Suprapubic skin (tissue), 4 donors: Measurements from ENCODE around the gene COQ8A. TPM values are rescaled to one million over a fixed set of nuclear protein-coding genes. Genes with fewer than 3 reads are reported as not detected.

Experiments used
- DNase-seq, 2 donors: peaks; one replicate each; pipeline ENCODE4 v3.0.0-alpha.2; 2019; ENCODE audit warnings: low spot score in 2 of 2
- H3K27ac ChIP-seq: fragments of 200-600 bp; sonication (generic); one replicate; pipeline ENCODE4 v1.5.1; 2019
- H3K27me3 ChIP-seq: fragments of 200-600 bp; sonication (generic); one replicate; pipeline ENCODE4 v1.5.1; 2019
- H3K36me3 ChIP-seq: fragments of 200-600 bp; sonication (generic); one replicate; pipeline ENCODE4 v1.5.1; 2019
- H3K4me1 ChIP-seq: fragments of 200-600 bp; sonication (generic); one replicate; pipeline ENCODE4 v1.5.1; 2019
- H3K4me3 ChIP-seq: fragments of 200-600 bp; sonication (generic); one replicate; pipeline ENCODE4 v1.5.1; 2019; ENCODE audit warnings: mild to moderate bottlenecking
- H3K9me3 ChIP-seq: fragments of 200-600 bp; sonication (generic); one replicate; pipeline ENCODE4 v1.5.1; 2019
- CTCF ChIP-seq, 2 donors: fragments of 200-600 bp in 1 of 2; fragments of 450-650 bp in 1 of 2; sonication (generic) in 1 of 2; IDR thresholded peaks; one replicate each; pipeline ENCODE4 v1.5.1; 2016 to 2019; ENCODE audit warnings: antibody characterized with exemption in 2 of 2, mild to moderate bottlenecking in 1 of 2, moderate library complexity in 1 of 2
- EP300 ChIP-seq: sonication (generic); formaldehyde crosslinking; IDR thresholded peaks from one replicate; pipeline ENCODE4 v1.6.1; 2017; ENCODE audit warnings: antibody characterized with exemption
- POLR2A ChIP-seq, 2 donors: fragments of 450-650 bp; IDR thresholded peaks; one replicate each; pipeline ENCODE4 v1.6.1; 2017; ENCODE audit warnings: antibody characterized with exemption in 2 of 2, mild to moderate bottlenecking in 2 of 2, moderate library complexity in 2 of 2
- POLR2AphosphoS5 ChIP-seq, 3 donors: sonication (generic); formaldehyde crosslinking; IDR thresholded peaks; one replicate each; pipeline ENCODE4 v1.6.1; 2017; ENCODE audit warnings: antibody characterized with exemption in 3 of 3
- WGBS: methylation state at CpG from one replicate; pipeline ENCODE4 v1.1.5; 2018; 5-methylcytosine and 5-hydroxymethylcytosine counted together
- total RNA-seq, 4 donors: library from RNA; depleted of rRNA; stranded (reverse); fragments of >200 nt; gene quantifications; one replicate each; pipeline ENCODE4 v1.1.0, GENCODE V29; 2016

Gene COQ8A
- total RNA-seq, 4 donors from 2014 or later: 41.9 to 113 (median 59.8) TPM

- H3K4me3 ChIP-seq: no peak overlapping the region
- no peaks in the 10 kb centered on the region for H3K9me3 ChIP-seq
- H3K27me3 ChIP-seq: no peaks in the 10 kb centered on the region
- peaks cover 46% of the 10 kb centered on the region for H3K36me3 ChIP-seq
- WGBS: 95% methylated on average over 32 of the region's 34 CpGs
- H3K4me1 ChIP-seq: peaks cover 22% of the 10 kb centered on the region
- H3K27ac ChIP-seq: no peak overlapping the region
- no peak for TF ChIP-seq POLR2A (IDR thresholded peaks at IDR 0.05)
- TF ChIP-seq CTCF (IDR thresholded peaks at IDR 0.05): no peak
- no peak for TF ChIP-seq EP300
- no peak for TF ChIP-seq POLR2AphosphoS5 (IDR thresholded peaks at IDR 0.05)
- DNase-seq: peak in 1 of 2 donors; percentile 74
Observed at GRCh38 chr1:226976276-226976977, 36.3 kb downstream of the COQ8A start.

- no peaks in the 10 kb centered on the region for H3K9me3 ChIP-seq
- no peak overlapping the region for H3K4me3 ChIP-seq
- no peaks in the 10 kb centered on the region for H3K27me3 ChIP-seq
- H3K36me3 ChIP-seq: peaks cover 51% of the 10 kb centered on the region
- WGBS: 95% methylated on average over 7 of the region's 21 CpGs
- TF ChIP-seq EP300: no peak
- H3K27ac ChIP-seq: no peak overlapping the region
- DNase-seq: peak in 1 of 2 donors; percentile 28
- peaks cover 22% of the 10 kb centered on the region for H3K4me1 ChIP-seq
Observed at GRCh38 chr1:226976978-226977642, 37.0 kb downstream of the COQ8A start.

GRCh38 chr1:226977643-226978431 is 37.7 kb downstream of the COQ8A start:
- H3K4me1 ChIP-seq: peaks cover 22% of the 10 kb centered on the region

GRCh38 chr1:226978432-226979114 is 38.5 kb downstream of the COQ8A start:
- Histone ChIP-seq H3K27ac (no peak overlapping the region), H3K4me3 (no peak overlapping the region), H3K36me3 (peaks cover 66% of the 10 kb centered on the region), H3K9me3 (no peaks in the 10 kb centered on the region), H3K4me1 (peaks cover 18% of the 10 kb centered on the region), H3K27me3 (no peaks in the 10 kb centered on the region)
- DNase-seq: no peak
- WGBS: 92% methylated on average over 10 of the region's 10 CpGs
- no peak for TF ChIP-seq POLR2A (IDR thresholded peaks at IDR 0.05)
- no peak for TF ChIP-seq CTCF (IDR thresholded peaks at IDR 0.05)

More at GRCh38 chr1:226977643-226978431, 37.7 kb downstream of the COQ8A start:
- TF ChIP-seq CTCF (IDR thresholded peaks at IDR 0.05): no peak
- no peak for TF ChIP-seq EP300
- TF ChIP-seq POLR2AphosphoS5 (IDR thresholded peaks at IDR 0.05): no peak
- no peak for TF ChIP-seq POLR2A (IDR thresholded peaks at IDR 0.05)
- 93% methylated on average over 20 of the region's 20 CpGs for WGBS
- Histone ChIP-seq H3K27ac (no peak overlapping the region), H3K36me3 (peaks cover 59% of the 10 kb centered on the region), H3K27me3 (no peaks in the 10 kb centered on the region), H3K9me3 (no peaks in the 10 kb centered on the region), H3K4me3 (no peak overlapping the region)
- DNase-seq: peak in 1 of 2 donors; percentile 75

- no peak for TF ChIP-seq CTCF (IDR thresholded peaks at IDR 0.05)
- TF ChIP-seq POLR2A (IDR thresholded peaks at IDR 0.05): no peak
- no peak for TF ChIP-seq POLR2AphosphoS5 (IDR thresholded peaks at IDR 0.05)
- TF ChIP-seq EP300: no peak
- H3K27me3 ChIP-seq: no peaks in the 10 kb centered on the region
- no peak overlapping the region for H3K27ac ChIP-seq
- no peak overlapping the region for H3K4me3 ChIP-seq
- H3K36me3 ChIP-seq: peaks cover 70% of the 10 kb centered on the region
- WGBS: 84% methylated on average over 12 of the region's 15 CpGs
- no peaks in the 10 kb centered on the region for H3K9me3 ChIP-seq
- DNase-seq: peak in 1 of 2 donors; percentile 65
- H3K4me1 ChIP-seq: peaks cover 13% of the 10 kb centered on the region
Observed at GRCh38 chr1:226979115-226979516, 39.0 kb downstream of the COQ8A start.
